B cell (primary cell): Measurements from ENCODE around the gene CFAP97D2.
"Not testable (repeated sequence)": the region's sequence is repeated elsewhere in the genome, so short reads cannot be mapped to it uniquely, and the experiment has no call there.

ENCODE experiments used
- CTCF ChIP-seq: fragments of 200-600 bp; IDR thresholded peaks from one replicate; pipeline ENCODE4 v1.8.0; 2022; ENCODE audit warnings: antibody characterized with exemption, mild to moderate bottlenecking
- EZH2 ChIP-seq: IDR thresholded peaks from 2 replicates; pipeline ENCODE4 v1.6.1; 2012; ENCODE audit warnings: borderline replicate concordance, low read depth, mild to moderate bottlenecking, moderate library complexity, low read length; ENCODE audit not compliant: insufficient read depth, poor library complexity, severe bottlenecking

- not testable (repeated sequence) for TF ChIP-seq CTCF, EZH2
Observed at GRCh38 chr13:114264313-114264712, 85.3 kb downstream of the CFAP97D2 start.
